Measurements from ENCODE around the gene C11orf91.

- TF ChIP-seq CTCF (IDR thresholded peaks at IDR 0.05), result no peak
- no peak for TF ChIP-seq EZH2 (IDR thresholded peaks at IDR 0.05)
- TF ChIP-seq EZH2phosphoT487 (IDR thresholded peaks at IDR 0.05), result no peak
Observed at GRCh38 chr11:33664827-33665226, 35.8 kb downstream of the C11orf91 start.

All from neural progenitor cell (in vitro differentiated cells).